Parietal lobe (tissue), 2 donors: ENCODE measurements around the gene JADE2. TPM values are rescaled to one million over a fixed set of nuclear protein-coding genes. Genes with fewer than 3 reads are reported as not detected.

Source experiments
- small RNA-seq: library from RNA; depleted of rRNA; stranded (forward); fragments of <200 nt; gene quantifications from one replicate; pipeline ENCODE3, GENCODE V24; 2014; ENCODE audit warnings: low replicate concordance
- total RNA-seq: library from RNA; depleted of rRNA; stranded (reverse); fragments of >200 nt; gene quantifications from one replicate; pipeline ENCODE4 v1.2.3, GENCODE V29; 2014

JADE2 gene
- total RNA-seq: 5.6 TPM

DNA sequence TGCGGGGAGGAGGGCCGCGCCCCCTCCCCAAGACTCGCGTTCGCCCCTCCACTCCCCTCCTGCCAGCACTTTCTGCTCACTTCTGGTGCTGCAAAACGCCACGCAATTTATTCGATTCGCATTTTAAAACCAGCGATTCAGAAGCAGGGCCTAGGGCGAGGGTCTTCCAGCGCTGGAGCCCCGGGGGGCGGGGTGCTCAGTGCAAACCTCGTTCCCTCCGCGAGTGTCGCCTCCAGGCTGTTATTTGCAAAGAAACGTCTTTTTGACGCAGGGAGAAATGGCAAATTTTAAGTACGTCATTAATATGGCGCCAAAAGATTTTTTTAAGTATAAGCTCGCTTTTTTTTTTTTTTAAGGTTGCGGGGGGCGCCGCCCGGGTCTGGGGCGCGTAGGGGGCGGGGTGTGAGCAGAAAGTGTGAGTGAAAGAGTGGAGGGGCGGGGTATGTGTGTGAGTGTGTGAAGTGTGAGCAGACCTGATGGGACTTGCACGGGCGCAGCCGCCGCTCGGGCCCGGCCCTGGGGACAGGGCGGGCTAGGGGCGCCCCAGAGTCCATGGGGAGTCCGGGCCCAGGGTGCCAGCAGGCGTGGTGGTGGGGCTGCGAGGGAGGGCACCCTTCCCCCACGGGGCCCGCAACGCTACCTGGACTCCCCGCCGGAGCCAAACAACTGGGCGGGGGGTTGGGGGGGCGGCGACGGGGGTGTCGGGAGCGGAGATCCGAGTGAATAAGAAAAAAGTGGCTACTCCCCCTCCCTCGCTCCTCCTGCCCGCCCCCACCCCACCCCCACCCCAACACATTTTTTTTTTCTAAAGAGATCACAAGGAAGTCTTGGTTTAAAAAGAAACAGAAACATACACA is at the start of gene JADE2:
TSS of gene JADE2 (plus strand) at position 845 of the 857 bp plus-strand sequence. CDS start 10,188 bp downstream, outside the sequence.

Small RNA genes within 50 kb of the gene (small RNA-seq; reads per million reads assigned to genes)
- not detected for gene RN7SL541P
- gene RNU6-456P: not detected

Other genes with a start within 250 kb of the JADE2 start
- gene CDKL3, start 158.5 kb upstream of the JADE2 start, total RNA-seq: 10.0 TPM
- gene UBE2B, start 154.1 kb upstream of the JADE2 start, total RNA-seq: 63.9 TPM
- 30.0 TPM for gene CDKN2AIPNL, start 113.8 kb upstream of the JADE2 start, total RNA-seq
- gene SAR1B, start 107.2 kb downstream of the JADE2 start, total RNA-seq: 32.2 TPM
- 32.9 TPM for gene SEC24A, start 123.1 kb downstream of the JADE2 start, total RNA-seq
- 55.1 TPM for gene CAMLG, start 212.9 kb downstream of the JADE2 start, total RNA-seq
- gene DDX46, start 233.1 kb downstream of the JADE2 start, total RNA-seq: 63.2 TPM